ENCODE measurements around the gene CNOT6L. TPM values are rescaled to one million over a fixed set of nuclear protein-coding genes. Genes with fewer than 3 reads are reported as not detected.

Gene CNOT6L
- polyA plus RNA-seq, 1 of the 3 experiments (the other 2 are of a cell fraction): 2.8 TPM

GRCh38 chr4:77695774-77696173, 123.4 kb downstream of the CNOT6L start:
- Histone ChIP-seq H3F3A (replicated peaks; ENCODE audit: insufficient read depth) (peaks cover 4% of the 10 kb centered on the region), H3K79me2 (ENCODE audit: insufficient read depth) (no peaks in the 10 kb centered on the region), H2AFZ (ENCODE audit: low read depth) (peak overlapping the region; percentile 50; the same call in 1 of the 2 replicates), H3K36me3 (replicated peaks in 1 of 2; ENCODE audit: control insufficient read depth in 1 of 2, insufficient read depth in 2 of 2, low read length in 1 of 2) (no peaks in the 10 kb centered on the region), H3K9me2 (no peaks in the 10 kb centered on the region), H3K9ac (peak overlapping the region; percentile 6; the same call in 1 of the 2 replicates), H4K20me1 (ENCODE audit: insufficient read depth) (no peaks in the 10 kb centered on the region), H3K4me1 (ENCODE audit: control insufficient read depth in 1 of 2, insufficient read depth in 2 of 2, low read depth in 1 of 2, low read length in 1 of 2) (peaks cover 10 to 13% of the 10 kb centered on the region in 2 experiments; a peak in 2 of 4 replicates), H3K9me3 (no peaks in the 10 kb centered on the region), H3K4me2 (peak overlapping the region; percentile 27; the same call in 1 of the 2 replicates), H3K4me3 (ENCODE audit: low read depth in 2 of 2, low read length in 1 of 2) (no peak overlapping the region), H3K27me3 (ENCODE audit: insufficient read depth) (no peaks in the 10 kb centered on the region), H3K27ac (ENCODE audit: low read depth in 2 of 2, low read length in 1 of 2) (peak overlapping the region in 1 of 2 experiments; percentile 38; a peak in 2 of 4 replicates)
- ChIA-PET POLR2A (no interaction called here), CTCF (no interaction called here)
- WGBS (ENCODE audit: low lambda C conversion rate): 11% methylated on average over 2 of the region's 2 CpGs
- TF ChIP-seq USF1 (IDR thresholded peaks at IDR 0.05; ENCODE audit: borderline replicate concordance, low read depth) (no peak), PBX3 (IDR thresholded peaks at IDR 0.05) (peak; percentile 87), GABPA (IDR thresholded peaks at IDR 0.05; ENCODE audit: low read depth) (no peak), ZBTB33 (IDR thresholded peaks at IDR 0.05; ENCODE audit: borderline replicate concordance, low read depth) (no peak), NFIC (IDR thresholded peaks at IDR 0.05; ENCODE audit: borderline replicate concordance) (peak; percentile 68), RXRA (IDR thresholded peaks at IDR 0.05; ENCODE audit: borderline replicate concordance, low read depth) (peak; percentile 36; the same call in 1 of the 2 replicates), EP300 (IDR thresholded peaks at IDR 0.05; ENCODE audit: borderline replicate concordance in 1 of 2, low read depth in 1 of 2, low read length in 1 of 2) (peak in 1 of 2 experiments; percentile 76; a peak in 2 of 4 replicates), JUND (IDR thresholded peaks at IDR 0.05) (peak; percentile 94), RFX5 (IDR thresholded peaks at IDR 0.05; ENCODE audit: low read length) (no peak), TEAD4 (IDR thresholded peaks at IDR 0.05; ENCODE audit: borderline replicate concordance, insufficient read depth) (0 out of 2 replicates have a peak, but pooled peaks have one; percentile 48), SMC3 (IDR thresholded peaks at IDR 0.05; ENCODE audit: low read depth, low read length) (no peak), POLR2AphosphoS5 (IDR thresholded peaks at IDR 0.05; ENCODE audit: low read depth, low read length) (peak; percentile 22; the same call in 1 of the 2 replicates), TCF12 (IDR thresholded peaks at IDR 0.05) (peak; percentile 90), GATA2 (CRISPR knock-in tag; IDR thresholded peaks at IDR 0.05) (no peak), FOSL2 (IDR thresholded peaks at IDR 0.05; ENCODE audit: borderline replicate concordance, low read depth) (peak; percentile 98)
- TF ChIP-seq, protein P1, sequence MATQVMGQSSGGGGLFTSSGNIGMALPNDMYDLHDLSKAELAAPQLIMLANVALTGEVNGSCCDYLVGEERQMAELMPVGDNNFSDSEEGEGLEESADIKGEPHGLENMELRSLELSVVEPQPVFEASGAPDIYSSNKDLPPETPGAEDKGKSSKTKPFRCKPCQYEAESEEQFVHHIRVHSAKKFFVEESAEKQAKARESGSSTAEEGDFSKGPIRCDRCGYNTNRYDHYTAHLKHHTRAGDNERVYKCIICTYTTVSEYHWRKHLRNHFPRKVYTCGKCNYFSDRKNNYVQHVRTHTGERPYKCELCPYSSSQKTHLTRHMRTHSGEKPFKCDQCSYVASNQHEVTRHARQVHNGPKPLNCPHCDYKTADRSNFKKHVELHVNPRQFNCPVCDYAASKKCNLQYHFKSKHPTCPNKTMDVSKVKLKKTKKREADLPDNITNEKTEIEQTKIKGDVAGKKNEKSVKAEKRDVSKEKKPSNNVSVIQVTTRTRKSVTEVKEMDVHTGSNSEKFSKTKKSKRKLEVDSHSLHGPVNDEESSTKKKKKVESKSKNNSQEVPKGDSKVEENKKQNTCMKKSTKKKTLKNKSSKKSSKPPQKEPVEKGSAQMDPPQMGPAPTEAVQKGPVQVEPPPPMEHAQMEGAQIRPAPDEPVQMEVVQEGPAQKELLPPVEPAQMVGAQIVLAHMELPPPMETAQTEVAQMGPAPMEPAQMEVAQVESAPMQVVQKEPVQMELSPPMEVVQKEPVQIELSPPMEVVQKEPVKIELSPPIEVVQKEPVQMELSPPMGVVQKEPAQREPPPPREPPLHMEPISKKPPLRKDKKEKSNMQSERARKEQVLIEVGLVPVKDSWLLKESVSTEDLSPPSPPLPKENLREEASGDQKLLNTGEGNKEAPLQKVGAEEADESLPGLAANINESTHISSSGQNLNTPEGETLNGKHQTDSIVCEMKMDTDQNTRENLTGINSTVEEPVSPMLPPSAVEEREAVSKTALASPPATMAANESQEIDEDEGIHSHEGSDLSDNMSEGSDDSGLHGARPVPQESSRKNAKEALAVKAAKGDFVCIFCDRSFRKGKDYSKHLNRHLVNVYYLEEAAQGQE (IDR thresholded peaks at IDR 0.05; ENCODE audit: low read depth, low read length): peak; percentile 66; the same call in 1 of the 2 replicates
- TF ChIP-seq, protein P2, sequence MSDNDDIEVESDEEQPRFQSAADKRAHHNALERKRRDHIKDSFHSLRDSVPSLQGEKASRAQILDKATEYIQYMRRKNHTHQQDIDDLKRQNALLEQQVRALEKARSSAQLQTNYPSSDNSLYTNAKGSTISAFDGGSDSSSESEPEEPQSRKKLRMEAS (IDR thresholded peaks at IDR 0.05; ENCODE audit: low read depth): peak; percentile 55
- no peak for DNase-seq
